HepG2 (cell line): ENCODE measurements around the gene MORN5. TPM values are rescaled to one million over a fixed set of nuclear protein-coding genes. Genes with fewer than 3 reads are reported as not detected.

Source experiments
- ARNT2 ChIP-seq: sonication (generic); formaldehyde crosslinking; IDR thresholded peaks from 2 replicates; pipeline ENCODE4 v1.8.0; 2022; ENCODE audit warnings: mild to moderate bottlenecking, low read depth, missing genetic modification reagents, moderate library complexity
- ATAD3A ChIP-seq: sonication (generic); formaldehyde crosslinking; IDR thresholded peaks from 2 replicates; pipeline ENCODE4 v1.4.0; 2020; ENCODE audit warnings: missing genetic modification reagents
- BATF2 ChIP-seq: sonication (generic); formaldehyde crosslinking; IDR thresholded peaks from 2 replicates; pipeline ENCODE4 v1.8.0; 2022; ENCODE audit warnings: mild to moderate bottlenecking, missing genetic modification reagents, moderate library complexity
- FOSL1 ChIP-seq: sonication (generic); formaldehyde crosslinking; IDR thresholded peaks from 2 replicates; pipeline ENCODE4 v1.9.0; 2021; ENCODE audit warnings: missing genetic modification reagents, borderline replicate concordance
- FOXJ3 ChIP-seq: sonication (generic); formaldehyde crosslinking; IDR thresholded peaks from 2 replicates; pipeline ENCODE4 v1.4.0; 2020; ENCODE audit warnings: missing genetic modification reagents, mild to moderate bottlenecking, borderline replicate concordance
- FOXK1 ChIP-seq: sonication (generic); formaldehyde crosslinking; IDR thresholded peaks from 2 replicates; pipeline ENCODE4 v1.4.0; 2020; ENCODE audit warnings: low read depth, missing genetic modification reagents, borderline replicate concordance
- HDAC1 ChIP-seq: sonication (generic); formaldehyde crosslinking; IDR thresholded peaks from 2 replicates; pipeline ENCODE4 v1.5.1; 2020; ENCODE audit warnings: mild to moderate bottlenecking, missing genetic modification reagents
- MAFK ChIP-seq, 2 experiments: IDR thresholded peaks in 1 of 2; conservative IDR thresholded peaks in 1 of 2; 2 replicates each; pipeline ENCODE4 v1.6.1; 2011; ENCODE audit warnings: improper control_type of control experiment in 2 of 2, low read length in 2 of 2
- MBD4 ChIP-seq: IDR thresholded peaks from 2 replicates; pipeline ENCODE4 v1.6.1; 2012; ENCODE audit warnings: low read length, inconsistent platforms, borderline replicate concordance
- MYPOP ChIP-seq: sonication (generic); formaldehyde crosslinking; IDR thresholded peaks from 2 replicates; pipeline ENCODE4 v1.8.1; 2023; ENCODE audit warnings: mild to moderate bottlenecking, moderate library complexity, missing genetic modification reagents
- NR0B2 ChIP-seq: sonication (generic); formaldehyde crosslinking; IDR thresholded peaks from 2 replicates; pipeline ENCODE4 v1.4.0; 2020; ENCODE audit warnings: mild to moderate bottlenecking, missing genetic modification reagents
- PLSCR1 ChIP-seq: sonication (generic); formaldehyde crosslinking; IDR thresholded peaks from 2 replicates; pipeline ENCODE4 v1.5.0; 2020; ENCODE audit warnings: missing genetic modification reagents, mild to moderate bottlenecking, borderline replicate concordance
- POLR2AphosphoS5 ChIP-seq: IDR thresholded peaks from 2 replicates; pipeline ENCODE4 v1.6.1; 2012; ENCODE audit warnings: low read depth, low read length
- RAD21 ChIP-seq: fragments of 450-650 bp; formaldehyde crosslinking; IDR thresholded peaks from 2 replicates; pipeline ENCODE4 v1.5.0; 2020; ENCODE audit warnings: mild to moderate bottlenecking
- RFXAP ChIP-seq: sonication (generic); formaldehyde crosslinking; IDR thresholded peaks from 2 replicates; pipeline ENCODE4 v1.4.0; 2020; ENCODE audit warnings: missing genetic modification reagents, borderline replicate concordance
- TCF7L2 ChIP-seq: IDR thresholded peaks from 2 replicates; pipeline ENCODE4 v1.6.1; 2011; ENCODE audit warnings: mild to moderate bottlenecking, low read depth, low read length, moderate library complexity
- TEAD2 ChIP-seq: sonication (generic); formaldehyde crosslinking; IDR thresholded peaks from 2 replicates; pipeline ENCODE4 v1.9.0; 2021; ENCODE audit warnings: missing genetic modification reagents
- YEATS4 ChIP-seq: sonication (generic); formaldehyde crosslinking; IDR thresholded peaks from 2 replicates; pipeline ENCODE4 v1.4.0; 2020; ENCODE audit warnings: missing genetic modification reagents, borderline replicate concordance
- ZBTB25 ChIP-seq: IDR thresholded peaks from 2 replicates; pipeline ENCODE4 v1.6.1; 2018; ENCODE audit warnings: missing genetic modification reagents
- ZNF292 ChIP-seq: sonication (generic); formaldehyde crosslinking; IDR thresholded peaks from 2 replicates; pipeline ENCODE4 v1.8.1; 2022; ENCODE audit warnings: mild to moderate bottlenecking, low read depth, missing genetic modification reagents, borderline replicate concordance
- ZNF576 ChIP-seq: sonication (generic); formaldehyde crosslinking; IDR thresholded peaks from 2 replicates; pipeline ENCODE4 v1.4.0; 2020; ENCODE audit warnings: mild to moderate bottlenecking, missing genetic modification reagents
- ZNF770 ChIP-seq: sonication (generic); formaldehyde crosslinking; IDR thresholded peaks from 2 replicates; pipeline ENCODE4 v1.5.0; 2020; ENCODE audit warnings: mild to moderate bottlenecking, missing genetic modification reagents
- ZNF792 ChIP-seq: IDR thresholded peaks from 2 replicates; pipeline ENCODE4 v1.6.1; 2016
- polyA plus RNA-seq, 8 experiments: library from polyadenylated mRNA; depleted of rRNA in 3 of 8; stranded (reverse) in 7 of 8; unstranded in 1 of 8; fragments of >200 nt; fragmentation: Illumina TruSeq in 4 of 8; extraction: Trizol in 4 of 8; gene quantifications; 2 replicates each; pipeline versions ENCODE4 v1.2.1 to v1.2.3, GENCODE V29; 2011 to 2016; ENCODE audit warnings: low read depth in 4 of 8, missing spikeins in 1 of 8, mixed read lengths in 1 of 8; ENCODE audit not compliant: insufficient read depth in 1 of 8
- total RNA-seq, 5 experiments: library from RNA; depleted of rRNA; stranded (reverse); fragments of >200 nt; fragmentation: Illumina TruSeq; extraction: Trizol; gene quantifications; 2 replicates each; pipeline ENCODE4 v1.2.3, GENCODE V29; 2016; ENCODE audit warnings: low read depth in 1 of 5

The MORN5 gene
- total and polyA plus RNA-seq, 2 of the 13 experiments (the other 11 are each of a cell fraction or from before 2014, with no cell fraction given) = not detected

- TF ChIP-seq ZNF576 (CRISPR knock-in tag) (no peak), HDAC1 (CRISPR knock-in tag) (peak; percentile 53; the same call in 1 of the 2 replicates), TCF7L2 (no peak), ZNF292 (CRISPR knock-in tag) (no peak), MYPOP (CRISPR knock-in tag) (no peak), ZNF770 (CRISPR knock-in tag) (no peak), RFXAP (CRISPR knock-in tag) (no peak), ARNT2 (CRISPR knock-in tag) (no peak), ATAD3A (CRISPR knock-in tag) (no peak), FOSL1 (no peak), YEATS4 (peak; percentile 69), PLSCR1 (CRISPR knock-in tag) (no peak), TEAD2 (CRISPR knock-in tag) (no peak), FOXJ3 (CRISPR knock-in tag) (no peak), ZBTB25 (CRISPR knock-in tag) (no peak), BATF2 (no peak), MAFK (conservative IDR thresholded peaks at IDR 0.05 in 1 of 2, IDR thresholded peaks at IDR 0.05 in 1 of 2; ENCODE audit: low read length in 2 of 2) (no peak), FOXK1 (0 out of 2 replicates have a peak, but pooled peaks have one; percentile 41), POLR2AphosphoS5 (peak; percentile 95), RAD21 (CRISPR knock-in tag) (no peak), ZNF792 (CRISPR knock-in tag) (no peak), MBD4 (no peak), NR0B2 (no peak)
Observed at GRCh38 chr9:122159026-122159924, at the start of gene MORN5, which contains the start of gene NDUFA8 (continued).
